Measurements from ENCODE around the gene DCT.
"Not testable (repeated sequence)": the region's sequence is repeated elsewhere in the genome, so short reads cannot be mapped to it uniquely, and the experiment has no call there.

The DCT gene

DNA sequence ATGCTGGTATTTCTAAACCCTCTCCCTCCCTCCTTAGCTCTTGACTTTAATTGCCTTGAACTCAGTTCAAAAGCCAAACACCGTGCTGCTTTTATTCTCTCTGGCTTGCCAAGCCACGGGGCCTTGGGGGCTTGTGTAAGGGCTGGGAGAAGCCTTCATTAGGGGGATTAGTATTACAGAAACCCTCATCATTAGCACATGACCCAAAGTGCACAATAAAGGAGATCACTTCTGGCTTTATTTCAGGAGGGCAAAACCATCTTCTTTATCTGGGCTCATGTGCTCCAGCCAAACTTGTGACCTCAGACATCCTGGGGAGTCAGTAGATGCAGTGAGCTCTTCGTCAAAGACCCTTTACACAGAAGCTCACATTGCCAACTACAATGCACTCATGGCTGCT is at the start of gene DCT:
Gene DCT (minus strand): TSS at position 67 of the 400 bp plus-strand sequence. CDS start 427 bp downstream, outside the sequence.
- no peak for DNase-seq

DNA sequence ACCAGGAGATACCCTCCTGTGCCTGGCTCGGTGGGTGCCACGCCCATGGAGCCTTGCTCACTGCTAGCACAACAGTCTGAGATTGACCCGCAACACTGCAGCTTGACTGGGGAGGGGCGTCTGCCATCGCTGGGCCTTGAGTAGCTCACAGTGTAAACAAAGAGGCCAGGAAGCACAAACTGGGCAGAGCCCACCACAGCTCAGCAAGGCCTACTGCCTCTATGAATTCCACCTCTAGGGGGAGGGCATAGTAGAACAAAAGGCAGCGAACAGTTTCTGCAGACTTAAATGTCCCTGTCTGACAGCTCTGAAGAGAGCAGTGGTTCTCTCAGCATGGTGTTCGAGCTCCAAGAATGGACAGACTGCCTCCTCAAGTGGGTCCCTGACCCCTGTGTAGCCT is 47.5 kb upstream of the DCT start:
- not testable (repeated sequence) for DNase-seq

DNA sequence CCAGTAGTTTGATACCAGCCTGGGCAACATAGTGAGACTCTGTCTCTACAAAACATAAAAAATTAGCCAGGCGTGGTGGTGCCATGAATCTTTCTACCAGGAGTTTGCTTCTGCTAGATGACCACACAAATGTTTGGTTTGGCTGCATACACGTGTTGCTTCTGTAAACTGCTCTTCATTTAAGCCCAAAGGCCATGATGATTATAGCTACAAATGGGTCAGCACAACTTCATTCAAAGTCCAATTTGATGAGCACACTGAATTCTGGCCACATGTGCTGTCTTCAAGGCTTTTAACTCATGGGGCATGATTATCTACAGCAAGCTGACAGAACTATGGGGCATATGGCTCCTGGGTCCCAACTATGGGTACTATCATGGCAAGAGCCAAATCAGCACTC is 46.3 kb upstream of the DCT start:
- no peak for DNase-seq

DNA sequence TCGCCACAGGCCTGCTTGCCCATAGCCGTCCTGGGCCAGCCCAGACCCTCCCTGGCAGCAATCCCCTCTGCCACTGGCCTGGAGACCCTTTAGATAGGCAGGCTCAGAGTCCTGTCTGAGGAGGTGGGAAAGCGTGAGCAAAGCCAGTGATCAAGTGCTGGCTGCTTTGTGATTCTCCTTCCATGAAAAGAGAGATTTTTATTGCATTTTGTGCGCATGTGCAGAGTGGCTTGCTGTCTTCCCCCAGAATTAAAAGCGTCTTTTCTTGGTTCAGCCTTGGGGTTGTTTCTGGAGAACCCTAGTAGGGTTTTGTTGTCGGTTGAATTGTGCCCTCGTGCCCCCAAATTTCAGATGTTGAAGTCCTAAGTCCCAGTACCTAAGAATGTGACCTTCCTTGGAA is 44.9 kb upstream of the DCT start:
- no peak for DNase-seq

DNA sequence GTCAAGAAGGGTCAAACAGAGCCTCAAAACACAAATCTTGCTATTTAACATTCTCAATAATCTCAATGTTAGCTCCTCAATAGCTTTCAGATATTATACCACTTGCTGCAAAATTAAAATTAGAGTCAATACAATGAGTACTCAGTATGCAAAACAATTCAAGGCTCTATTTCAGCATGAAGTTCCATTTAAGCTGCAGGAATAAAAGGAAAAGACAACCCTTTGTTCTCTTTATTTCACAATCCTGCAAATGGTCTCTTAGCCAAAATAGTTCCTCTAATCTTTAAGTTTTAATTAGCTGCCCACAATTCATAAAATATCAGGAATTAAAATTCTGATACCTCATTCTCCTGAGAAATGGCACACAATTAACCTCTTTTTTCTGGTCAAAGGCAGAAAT is 40.5 kb upstream of the DCT start:
- no peak for DNase-seq

DNA sequence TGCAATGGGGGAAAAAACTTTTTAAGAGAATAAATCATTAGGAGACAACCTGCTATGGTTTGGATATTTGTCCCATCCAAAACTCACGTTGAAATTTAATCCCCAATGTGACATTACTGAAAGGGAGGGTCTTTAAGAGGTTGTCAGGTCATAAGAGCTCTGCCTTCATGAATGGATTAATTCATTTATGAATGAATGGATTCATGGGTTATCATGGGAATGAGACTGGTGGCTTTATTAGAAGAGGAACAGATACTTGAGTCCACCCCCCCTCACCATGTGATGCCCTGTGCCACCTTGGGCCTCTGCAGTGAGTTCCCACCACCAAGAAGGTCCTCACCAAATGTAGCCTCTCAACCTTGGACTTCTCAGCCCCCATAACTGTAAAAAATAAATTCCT is 37.0 kb upstream of the DCT start:
- no peak for DNase-seq

DNA sequence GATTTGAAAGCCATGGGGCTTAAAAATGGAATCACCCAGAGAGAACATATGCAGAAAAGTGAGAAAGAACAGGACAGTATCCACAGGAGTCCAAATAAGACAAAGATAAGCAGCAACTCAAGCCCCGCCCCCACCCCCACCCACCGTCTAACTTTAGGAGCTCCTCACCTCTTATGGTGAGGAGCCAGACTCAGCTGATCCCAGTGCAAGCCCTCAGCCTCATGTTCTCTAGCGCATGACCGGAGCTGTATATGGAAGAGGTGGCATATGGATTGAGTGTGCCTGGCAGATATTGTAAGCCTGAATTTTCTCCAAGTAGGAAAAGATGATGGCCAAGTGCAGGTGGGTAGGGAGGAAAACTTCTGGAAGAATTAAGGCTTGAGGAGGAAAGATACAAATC is 36.4 kb upstream of the DCT start:
- no peak for DNase-seq

DNA sequence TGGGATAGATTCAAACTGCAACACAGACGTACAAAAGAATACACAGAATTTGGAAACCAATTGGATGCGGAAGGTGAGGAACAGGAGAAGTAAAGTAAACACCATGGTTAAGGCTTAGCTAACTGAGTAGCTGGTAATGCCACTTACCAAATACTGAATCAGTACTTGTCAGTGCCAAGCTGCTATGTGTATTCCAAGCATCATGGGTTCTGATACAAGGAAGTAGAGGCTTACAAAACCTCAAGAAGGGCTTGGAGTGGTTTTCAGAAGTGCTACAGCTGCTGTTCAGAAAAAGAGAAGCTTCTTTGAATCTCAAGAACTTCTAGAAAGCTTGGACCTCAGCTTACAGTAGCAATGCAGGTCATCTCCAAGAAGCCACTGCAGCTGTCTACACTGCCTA is 35.9 kb upstream of the DCT start:
- DNase-seq = no peak

DNA sequence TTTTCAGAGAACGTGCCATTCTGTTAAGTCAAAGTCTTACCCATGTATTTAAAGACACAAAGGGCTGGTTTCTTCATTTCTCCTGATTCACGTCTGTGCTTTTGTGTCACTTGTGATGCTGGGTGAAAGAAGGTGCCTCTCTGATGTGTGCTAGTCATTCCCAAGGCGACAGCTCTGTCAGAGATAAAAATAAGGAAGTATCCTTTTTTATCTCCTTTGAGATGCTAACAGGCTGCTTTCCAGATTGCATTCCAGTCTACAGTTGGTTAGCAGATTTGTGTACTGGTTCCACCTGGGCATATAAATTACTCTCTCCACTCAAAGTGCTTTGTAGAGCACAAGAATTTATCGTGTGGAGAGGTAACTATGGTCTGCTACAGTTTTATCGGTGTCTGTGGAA is 33.5 kb upstream of the DCT start:
- DNase-seq = no peak

DNA sequence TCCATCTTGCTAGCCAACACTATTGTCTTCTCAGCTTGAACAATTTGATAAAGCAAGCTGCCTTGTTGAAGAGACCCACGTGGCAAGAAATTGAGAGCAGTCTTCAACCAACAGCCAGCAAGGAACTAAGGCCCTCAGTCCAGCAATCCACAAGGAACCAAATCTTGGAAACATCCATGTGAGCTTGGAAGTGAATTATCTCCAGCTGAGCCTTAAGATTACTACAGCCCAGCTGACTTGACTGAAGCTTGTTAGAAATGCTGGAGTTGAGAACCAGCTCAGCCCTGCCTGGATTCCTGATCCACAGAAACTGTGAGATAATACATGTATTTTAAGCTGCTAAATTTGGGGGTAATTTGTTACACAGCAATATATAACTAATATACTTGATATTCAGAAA is 26.2 kb upstream of the DCT start:
- DNase-seq = no peak

DNA sequence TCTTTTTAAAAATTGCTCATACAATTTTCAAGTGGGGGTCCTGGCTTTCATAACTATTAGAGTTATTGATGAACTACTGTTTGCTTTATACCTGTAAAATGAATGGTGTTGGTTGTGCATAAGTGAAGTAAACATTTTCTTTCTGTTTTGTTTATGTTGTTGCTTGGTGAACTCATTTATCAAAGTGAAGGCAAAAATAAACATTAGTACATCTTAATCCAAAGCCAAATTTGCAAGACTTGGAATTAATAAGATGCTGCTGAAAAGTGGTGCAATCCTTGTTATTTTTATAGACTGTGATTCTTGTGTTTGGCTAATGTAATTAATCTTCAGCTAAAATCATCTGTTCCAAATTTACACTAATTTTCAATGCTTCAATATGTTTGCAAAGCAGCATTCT is 24.4 kb upstream of the DCT start:
- no peak for DNase-seq

DNA sequence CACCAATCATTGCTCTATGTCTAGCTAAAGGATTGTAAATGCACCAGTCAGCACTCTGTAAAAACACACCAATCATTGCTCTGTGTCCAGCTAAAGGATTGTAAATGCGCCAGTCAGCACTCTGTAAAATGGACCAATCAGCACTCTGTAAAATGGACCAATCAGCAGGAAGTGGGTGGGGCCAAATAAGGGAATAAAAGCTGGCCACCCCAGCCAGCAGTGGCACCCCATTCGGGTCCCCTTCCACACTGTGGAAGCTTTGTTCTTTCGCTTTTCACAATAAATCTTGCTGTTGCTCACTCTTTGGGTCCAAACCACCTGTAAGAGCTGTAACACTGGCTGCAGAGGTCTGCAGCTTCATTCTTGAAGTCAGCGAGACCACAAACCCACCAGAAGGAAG is 19.3 kb upstream of the DCT start:
- not testable (repeated sequence) for DNase-seq

DNA sequence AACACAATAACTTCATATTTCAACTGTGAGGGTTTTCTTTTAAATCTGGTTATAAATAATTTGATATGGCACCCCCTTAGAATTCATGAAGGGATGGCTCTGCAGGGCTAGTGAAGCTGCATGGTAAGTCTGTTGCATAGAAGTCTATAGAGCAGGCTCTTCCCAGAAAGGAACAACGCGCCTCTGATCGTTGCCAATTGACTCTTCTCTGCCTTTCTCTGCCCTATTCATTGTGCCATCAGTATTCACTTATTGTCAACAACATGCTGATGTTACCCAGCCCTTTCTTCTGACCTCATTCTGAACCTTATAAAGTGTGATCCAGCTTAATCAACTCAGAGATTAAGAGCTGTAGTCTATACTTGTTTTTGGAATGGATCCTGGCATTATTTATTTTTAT is 16.3 kb upstream of the DCT start:
- no peak for DNase-seq

DNA sequence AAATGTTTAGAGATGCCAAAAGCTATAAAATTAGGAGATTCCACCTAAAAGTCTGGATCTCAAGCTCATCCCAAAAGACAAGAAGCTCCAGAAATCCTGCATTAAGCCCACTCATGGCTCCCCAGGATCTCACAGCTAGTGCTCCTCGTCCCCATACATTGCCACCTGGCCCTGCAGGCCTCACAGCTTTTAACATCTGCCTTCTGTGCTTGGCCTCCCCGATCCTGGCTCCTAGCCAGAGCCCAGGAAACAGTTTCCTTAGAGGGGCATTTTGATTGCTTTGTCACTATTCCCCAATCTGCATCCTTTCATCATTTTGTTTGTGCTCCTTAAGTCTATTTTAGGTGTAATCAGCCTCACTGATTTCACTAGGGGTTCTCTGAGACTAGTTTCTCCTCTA is 14.5 kb upstream of the DCT start:
- no peak for DNase-seq

DNA sequence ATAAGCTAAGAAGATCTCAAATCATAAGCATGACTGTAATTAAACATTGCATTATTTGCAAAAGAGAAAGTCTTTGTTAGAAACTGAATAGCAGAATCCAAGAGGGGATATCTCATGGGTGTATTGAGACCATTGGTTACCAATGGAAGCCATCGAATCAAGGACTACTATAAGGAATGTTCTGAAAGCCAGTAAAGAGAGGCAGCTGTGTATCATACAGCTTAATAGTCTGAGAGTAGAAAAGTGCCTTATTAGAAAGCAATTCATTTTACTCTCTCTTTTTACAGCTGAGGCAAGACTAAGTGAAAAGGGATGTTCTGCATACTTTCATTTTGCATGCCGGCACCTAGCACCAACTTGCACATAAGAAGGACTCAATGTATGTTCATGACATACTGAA is 7.6 kb upstream of the DCT start:
- DNase-seq = no peak

DNA sequence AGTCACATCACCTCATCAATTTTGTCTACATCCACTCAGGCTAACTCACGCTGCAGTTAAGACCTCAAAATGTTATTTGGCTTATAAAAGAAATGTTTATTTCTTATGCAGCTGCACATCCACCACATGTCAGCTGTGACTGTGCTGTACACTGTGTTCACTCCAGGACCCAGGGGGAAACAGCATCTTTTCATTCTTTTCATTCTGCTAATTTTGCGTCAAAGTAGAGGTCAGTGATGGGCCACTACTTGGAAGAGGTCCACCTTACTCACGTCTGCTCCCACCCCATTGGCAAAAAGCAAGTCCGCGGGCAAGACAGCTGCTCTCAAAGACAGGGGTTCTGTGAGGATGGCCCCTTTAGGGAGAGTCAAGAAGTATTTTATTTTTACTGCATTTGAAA is 4.5 kb upstream of the DCT start:
- DNase-seq = no peak

DNA sequence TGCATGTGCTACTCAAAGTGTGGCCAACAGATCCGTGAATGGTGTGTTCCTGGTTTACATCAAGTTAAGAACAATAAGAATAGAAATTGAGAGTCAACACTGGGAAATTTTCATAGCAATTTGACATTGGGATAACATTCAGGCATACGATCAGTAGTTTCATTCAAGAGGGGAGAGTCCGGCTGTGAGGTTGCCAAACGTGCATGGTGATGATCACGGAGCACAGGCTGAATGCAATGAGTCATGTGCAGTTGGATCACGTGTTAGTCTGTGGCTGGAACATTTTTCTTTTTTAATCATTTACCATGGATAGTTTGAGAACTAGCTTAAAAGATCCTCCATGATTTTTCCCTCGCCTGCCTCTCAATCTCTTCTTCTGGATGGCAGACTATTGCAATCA is 2.5 kb upstream of the DCT start:
- no peak for DNase-seq

DNA sequence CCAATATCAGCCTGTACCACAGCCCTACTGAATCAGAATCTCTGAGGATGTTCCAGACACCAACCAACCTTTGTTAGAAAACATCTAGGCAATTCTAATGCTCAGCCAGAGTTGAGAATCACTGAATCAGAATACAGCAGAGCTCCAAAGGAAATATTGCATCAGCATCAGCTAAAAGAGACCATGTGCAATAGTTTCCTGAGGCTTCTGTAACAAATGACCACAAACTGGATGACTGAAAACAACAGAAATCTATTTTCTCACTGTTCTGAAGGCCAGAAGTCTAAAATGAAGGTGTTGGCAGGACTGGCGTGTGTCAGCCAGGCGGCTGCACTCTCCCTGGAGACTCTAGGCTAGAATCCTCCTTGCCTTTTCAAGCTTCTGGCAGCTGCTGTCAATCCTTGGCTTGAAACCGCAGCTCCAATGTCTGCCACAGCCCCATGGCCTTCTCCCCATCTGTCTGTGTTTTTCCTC is 1.2 kb upstream of the DCT start:
- no peak for DNase-seq

DNA sequence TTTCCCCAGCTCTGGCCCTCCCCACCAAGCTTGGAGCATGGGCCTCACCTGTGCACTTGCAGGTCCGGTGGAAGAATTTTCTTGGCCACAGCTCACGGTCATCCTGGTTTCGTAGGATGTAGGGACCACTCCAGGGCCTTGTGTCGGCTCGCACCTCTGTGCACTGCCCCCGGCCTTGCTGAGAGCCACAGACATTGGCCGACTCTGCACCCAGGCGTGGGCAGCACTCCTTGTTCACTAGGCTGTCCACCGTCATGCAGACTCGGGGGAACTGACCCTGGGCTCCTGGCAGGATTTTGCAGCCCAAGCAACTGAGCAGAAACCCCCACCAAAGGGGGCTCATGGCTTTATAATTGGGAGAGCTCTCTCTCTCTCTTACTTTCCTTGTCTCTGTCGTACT is 569 bp downstream of the DCT start:
- DNase-seq = no peak

DNA sequence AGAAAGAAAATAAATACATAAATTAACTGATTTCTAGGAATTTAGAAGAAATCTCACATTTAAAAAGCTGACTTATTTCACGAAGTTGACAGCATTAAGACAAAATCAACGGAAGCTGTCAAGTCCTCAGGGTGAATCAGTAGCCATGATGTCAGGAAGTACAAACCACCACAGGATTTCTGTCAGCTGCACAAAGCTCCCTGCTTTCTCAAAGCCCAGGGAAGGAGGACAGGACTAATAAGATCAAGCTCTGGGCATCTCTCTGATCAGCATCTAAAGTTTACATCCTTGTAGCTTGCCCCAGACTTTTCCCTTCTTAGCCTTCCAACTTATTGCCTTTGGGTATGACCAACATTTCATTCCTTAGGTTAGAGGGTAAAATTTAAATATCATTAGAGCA is 9.4 kb downstream of the DCT start:
- DNase-seq = no peak

DNA sequence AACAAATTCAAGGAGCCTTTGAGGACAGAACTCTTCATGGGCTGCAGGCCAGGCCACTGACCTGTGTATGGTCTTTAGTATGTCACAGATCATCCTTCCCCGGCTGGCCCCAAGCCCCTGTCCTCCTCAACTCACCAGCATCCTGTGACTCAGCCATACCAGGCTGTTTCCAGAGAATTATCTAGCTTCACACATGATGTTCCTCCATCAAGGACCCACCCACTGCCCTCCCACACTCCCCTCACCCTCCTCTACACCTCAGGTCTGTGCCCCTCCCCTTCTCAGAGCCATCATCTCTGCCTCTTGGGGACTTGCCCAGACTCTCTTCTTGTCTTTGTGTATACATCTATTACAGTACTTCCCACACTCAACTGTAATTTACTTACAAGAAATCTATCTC is 14.7 kb downstream of the DCT start:
- no peak for DNase-seq

DNA sequence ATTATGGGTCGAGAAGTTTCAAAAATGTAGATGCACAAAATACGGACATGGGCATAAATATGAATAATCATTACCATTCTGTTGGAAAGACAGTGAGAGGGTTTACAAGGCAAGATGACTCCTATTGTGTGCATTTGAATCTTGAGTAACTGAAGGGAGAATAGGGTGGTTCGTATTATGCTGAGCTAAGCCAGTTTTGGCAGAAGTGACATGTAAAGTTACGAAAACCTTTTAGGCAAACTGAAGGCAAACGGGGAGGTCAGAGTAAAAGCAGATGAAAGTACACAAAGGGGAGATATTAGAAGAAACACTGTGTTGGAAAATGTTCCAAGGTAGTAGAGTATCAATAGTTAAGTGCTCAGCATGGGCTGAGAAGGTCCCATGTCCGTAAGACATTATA is 16.8 kb downstream of the DCT start:
- no peak for DNase-seq

DNA sequence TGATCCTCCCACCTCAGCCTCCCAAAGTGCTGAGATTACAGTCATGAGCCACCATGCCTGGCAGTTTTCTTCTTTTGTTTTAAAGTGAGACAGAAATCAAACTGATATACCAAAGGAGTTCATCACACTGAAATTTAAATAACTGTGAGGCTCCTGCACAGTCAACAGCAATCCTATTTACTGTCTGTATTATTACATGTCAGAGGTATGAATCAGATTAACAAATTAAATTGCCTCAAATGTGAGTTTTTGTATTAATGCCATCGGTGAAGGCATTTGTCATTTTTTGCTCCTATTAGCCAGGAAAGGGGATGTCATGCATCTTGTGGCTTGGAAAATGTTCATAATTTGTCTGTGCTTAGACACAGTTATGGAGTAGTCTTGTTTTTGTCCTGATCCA is 20.4 kb downstream of the DCT start:
- no peak for DNase-seq

DNA sequence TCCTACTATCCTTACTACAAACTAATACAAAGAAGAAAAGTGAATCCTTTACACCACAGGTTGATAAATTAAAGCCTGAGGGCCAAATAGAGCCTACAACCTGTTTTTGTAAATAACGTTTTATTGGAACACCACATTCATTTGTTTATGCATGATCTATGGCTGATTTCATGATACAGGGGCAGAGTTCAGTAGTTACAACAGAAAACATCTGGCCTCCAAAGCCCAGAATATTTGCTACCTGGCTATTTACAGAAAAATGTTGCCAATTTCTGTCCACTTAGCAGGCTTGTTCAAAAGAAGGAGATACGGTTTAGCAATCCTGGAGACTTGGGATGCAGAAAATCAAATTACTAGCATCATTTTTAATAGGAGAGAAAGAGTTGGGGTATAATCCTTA is 24.1 kb downstream of the DCT start:
- no peak for DNase-seq

DNA sequence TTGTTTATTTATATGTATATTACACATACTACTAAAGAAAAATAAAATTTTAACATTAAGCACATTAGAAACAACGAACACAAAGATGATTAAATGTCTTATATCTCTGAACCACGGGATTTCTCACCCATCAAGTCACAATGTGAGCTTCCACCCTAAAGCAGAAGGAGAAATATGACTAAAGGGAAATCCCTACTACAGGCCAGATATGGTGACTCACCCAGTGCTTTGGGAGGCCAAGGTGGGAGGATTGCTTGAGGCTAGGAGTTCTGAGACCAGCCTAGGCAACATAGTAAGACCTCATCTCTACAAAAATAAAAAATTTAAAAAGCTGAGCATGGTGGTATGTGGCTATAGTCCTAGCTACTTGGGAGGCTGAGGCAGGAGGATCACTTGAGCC is 24.6 kb downstream of the DCT start:
- DNase-seq = no peak

DNA sequence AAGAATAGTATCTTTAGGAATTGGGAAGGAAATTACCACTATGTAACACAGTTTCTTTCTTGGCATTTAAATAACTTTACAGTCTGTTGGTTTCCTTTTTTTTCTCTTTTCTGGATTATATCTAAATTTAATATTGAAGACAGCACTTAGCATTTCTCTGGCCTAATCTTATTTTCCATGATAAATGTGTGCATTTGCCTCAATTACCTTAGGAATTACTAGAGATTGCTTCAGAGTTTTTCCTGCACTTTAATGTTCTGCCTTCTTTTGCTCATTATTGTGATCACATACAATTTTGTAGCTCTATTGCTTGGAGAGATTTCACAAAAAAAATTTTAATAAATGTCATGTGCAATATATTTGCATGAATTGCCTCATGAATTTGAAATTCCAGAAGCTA is 25.1 kb downstream of the DCT start:
- no peak for DNase-seq

All from SIG-M5 (cell line).